Stimulated activated CD4-positive, alpha-beta T cell treated with anti-CD3 and anti-CD28 coated beads, Interleukin-1b, Interleukin-23, amount 100 ng/mL, for 24 hours (primary cell): ENCODE measurements around the gene FOXF1.

ENCODE experiments used
- DNase-seq, 4 experiments: peaks; one replicate each; pipeline ENCODE4 v3.0.0-alpha.2; 2020; ENCODE audit warnings: low read depth in 4 of 4, low spot score in 1 of 4

The FOXF1 gene

GRCh38 chr16:86515777-86516622 lies 5.7 kb downstream of the FOXF1 start:
- DNase-seq, result no peak

DNA sequence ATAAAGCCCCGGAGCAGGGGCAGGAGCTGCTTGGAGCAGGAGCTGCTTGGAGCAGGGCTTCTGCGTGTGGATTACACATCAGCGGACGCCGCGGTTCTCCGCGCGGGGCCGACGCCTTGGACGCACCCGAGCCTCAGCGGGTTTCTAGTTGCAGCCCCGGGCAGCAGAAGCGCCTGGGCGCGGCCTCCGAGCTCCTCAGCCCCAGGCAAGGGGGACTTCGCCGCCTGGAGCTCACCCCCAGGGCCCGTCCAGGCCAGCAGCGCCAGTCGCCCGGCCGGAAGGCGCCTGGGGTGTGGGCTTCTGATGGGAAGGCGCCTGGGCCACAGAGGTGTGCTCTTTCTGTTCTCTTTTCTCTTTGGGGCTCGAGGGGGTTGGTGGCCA lies 6.3 kb downstream of the FOXF1 start:
- no peak for DNase-seq

- DNase-seq, result no peak
Observed at GRCh38 chr16:86517033-86517432, 6.7 kb downstream of the FOXF1 start.

DNA sequence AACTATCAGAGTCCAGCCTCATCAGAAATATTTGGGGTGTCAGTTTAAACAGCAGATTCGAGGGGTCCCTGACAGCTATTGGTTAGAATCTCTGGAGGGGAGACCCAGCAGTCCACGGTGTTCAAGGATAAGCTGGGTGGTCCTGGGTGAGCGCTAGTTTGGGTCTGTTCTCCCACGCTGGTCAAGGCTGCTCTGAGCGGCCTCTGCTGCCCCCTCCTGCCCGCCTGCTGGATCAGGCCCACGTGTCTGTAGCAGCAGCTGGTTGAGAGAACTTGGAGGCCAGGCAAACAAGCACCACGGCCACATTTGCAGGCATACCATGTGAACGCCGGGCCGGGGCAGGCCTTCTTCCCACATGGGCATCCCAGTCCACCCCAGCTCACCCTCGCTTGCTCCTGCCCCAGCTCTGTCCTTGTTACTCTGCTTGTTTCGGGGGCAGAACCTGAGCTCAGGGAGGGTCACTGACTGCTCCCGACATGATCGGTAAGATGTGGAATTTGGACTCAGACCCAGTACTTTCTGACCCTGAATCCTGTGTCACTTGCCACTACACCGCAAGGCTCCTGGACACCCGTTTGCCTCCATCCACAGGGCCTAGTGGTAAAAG lies 7.4 kb downstream of the FOXF1 start:
- no peak for DNase-seq

DNA sequence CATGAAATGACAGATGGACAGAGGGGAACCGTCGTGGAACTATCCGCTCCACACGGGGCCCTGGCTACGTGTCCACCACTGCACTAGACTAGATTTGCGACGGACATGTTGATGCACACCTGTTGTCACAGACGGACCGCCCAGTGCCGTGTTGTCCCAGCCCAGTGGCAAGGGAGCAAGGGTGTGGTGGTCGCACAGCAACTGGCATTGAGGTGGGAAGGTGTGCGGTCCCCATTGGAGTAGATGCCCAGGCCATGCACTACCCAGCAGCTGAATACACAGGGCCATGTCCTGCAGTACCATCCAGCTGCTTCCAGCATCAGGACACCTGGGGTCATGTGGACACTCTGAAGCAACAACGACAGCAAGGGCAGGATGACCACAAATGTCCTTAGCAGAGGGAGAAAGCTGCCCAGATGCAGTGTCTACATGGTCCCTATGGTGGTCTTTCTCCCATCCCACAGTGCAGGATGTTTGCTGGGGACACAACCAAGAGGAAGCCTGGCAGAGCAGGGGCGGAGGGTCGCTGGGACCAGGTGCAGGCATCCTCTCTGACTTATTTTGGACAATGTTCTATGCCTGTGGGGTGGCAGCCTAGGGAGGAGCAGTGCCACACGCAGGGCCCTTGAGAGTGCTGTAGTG lies 8.8 kb downstream of the FOXF1 start:
- DNase-seq, result no peak

- peak in 3 of 4 experiments; percentile 30 to 49 (median 36) for DNase-seq
Observed at GRCh38 chr16:86519649-86520316, 9.5 kb downstream of the FOXF1 start.

GRCh38 chr16:86520317-86521210 lies 10.2 kb downstream of the FOXF1 start:
- no peak for DNase-seq

DNA sequence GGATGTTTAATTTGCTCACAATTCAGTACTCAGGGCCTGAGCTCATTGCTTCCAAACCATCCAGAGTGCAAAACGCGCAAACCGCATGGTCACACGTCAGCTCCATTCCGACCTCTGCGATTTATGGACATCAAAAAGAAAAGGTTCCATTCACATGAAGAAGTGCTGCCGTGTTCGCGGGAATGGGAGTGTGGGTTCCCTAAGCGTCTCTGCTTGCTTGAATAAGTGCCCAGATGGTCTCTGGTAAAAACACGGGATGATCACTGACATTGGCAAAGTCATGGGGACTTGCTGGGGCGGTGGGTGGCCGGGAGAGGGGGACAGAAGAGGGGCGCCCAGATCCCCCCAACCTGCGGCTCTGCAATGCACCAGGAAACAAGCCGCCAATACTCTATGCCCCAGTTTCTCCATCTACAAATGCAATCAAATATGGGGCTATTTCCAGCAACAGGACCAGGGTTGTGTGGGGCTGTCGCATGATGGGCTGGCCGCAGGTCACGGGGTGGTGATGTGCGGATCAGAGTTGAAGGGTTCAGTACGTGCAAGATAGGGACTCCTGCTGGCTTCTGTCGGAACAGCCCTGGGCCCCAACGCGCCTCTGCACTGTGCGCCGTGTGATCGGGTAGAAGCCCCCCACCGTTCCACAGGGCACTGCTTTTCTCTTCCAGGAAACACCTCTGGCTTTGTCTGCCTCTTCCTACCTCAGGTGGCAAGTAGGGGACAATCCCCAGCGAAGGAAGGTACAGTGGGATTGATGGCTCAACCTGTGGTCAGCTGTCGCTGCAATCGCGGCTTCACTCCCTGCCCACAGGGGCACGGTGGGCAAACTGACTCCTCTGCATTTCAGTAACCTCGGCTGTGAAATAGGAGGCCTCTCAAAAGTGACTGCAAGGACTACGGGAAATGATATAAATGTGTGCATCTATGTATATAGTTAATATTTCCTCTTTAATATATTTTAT lies 11.2 kb downstream of the FOXF1 start:
- DNase-seq, result no peak

DNA sequence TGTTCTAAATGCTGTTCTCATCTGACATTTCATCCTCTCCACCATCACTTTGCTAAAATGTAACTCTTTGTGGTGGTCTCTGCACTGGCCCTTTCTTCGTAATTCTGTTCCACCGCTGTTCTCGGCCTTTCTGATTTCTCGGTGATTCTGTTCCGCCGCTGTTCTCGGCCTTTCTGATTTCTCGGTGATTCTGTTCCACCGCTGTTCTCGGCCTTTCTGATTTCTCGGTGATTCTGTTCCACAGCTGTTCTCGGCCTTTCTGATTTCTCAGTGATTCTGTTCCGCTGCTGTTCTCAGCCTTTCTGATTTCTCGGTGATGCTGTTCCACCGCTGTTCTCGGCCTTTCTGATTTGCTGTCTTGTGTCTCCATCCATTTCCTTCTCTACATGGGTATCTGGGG lies 12.3 kb downstream of the FOXF1 start:
- DNase-seq, result no peak

DNA sequence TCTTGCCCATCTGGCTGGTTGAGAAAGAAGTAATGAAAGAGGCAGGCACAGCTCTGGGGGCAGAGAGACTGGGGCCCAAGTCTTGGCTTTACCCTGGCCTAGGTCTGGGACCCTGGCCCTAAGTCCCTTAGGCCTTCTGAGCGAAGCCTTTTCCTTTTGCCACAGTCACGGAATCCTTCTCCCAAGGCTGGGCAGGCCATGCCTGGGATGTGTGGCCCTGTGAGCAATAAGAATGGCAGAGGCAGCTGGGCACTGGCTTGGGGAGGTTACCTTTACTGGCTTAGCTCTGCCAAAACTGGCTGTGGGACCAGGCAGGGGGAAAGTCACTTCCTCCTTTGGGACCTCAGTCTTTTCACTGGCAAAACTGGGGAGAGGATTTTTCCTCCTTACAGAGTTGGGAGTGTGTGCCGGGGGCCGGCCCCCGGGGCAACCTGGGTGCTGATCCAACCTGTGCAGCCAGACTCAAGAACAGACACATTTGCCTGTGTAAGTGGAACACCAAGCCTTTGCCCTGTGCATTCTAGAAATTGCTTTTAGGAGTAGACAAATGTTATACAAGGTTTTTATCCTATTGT lies 12.9 kb downstream of the FOXF1 start:
- no peak for DNase-seq

GRCh38 chr16:86524029-86524428 lies 13.7 kb downstream of the FOXF1 start:
- DNase-seq, result no peak

- DNase-seq, result no peak
Observed at GRCh38 chr16:86525696-86526095, 15.4 kb downstream of the FOXF1 start.

- DNase-seq, result no peak
Observed at GRCh38 chr16:86527366-86527765, 17.0 kb downstream of the FOXF1 start.

DNA sequence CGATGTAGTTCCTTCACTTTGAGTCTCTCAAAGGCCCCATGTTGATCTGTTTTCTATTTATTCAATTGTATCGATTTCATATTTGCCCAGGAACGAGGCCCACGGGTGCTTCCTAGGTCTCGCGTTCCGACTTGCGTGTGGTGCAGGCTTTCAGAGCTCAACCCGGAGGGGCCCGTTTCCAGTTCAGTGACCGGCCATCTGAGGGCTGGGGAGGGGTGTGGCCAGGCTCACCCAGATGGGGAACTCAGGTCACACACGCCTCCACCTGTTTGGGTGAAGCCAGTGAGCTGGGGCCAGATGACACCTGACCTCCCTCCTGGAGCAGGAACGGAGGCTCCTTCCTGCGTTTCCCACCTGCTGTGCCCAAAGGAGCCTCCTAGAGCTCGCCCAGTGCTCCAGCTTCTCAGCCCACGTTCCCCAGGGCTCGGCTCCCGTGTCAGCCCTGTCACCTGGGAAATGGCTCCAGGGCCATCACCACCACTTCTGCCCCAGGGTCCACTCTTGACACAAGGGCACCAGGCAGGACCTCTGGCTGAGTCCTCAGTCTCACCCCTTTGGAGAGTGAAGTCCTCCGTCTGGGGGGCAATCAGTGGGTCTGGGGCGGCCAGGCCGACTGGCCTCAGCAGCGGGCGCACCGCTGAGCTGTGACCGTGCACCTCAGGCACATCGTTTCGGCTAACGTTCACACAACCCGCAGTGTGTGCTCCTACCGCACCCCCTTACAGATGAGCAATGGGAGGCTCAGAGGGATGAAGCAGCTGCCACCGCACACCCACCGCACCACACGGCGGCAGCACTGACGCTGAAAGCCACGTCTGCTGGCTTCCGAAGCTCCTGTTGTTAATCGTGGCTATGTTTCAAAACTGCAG lies 18.0 kb downstream of the FOXF1 start:
- DNase-seq, result no peak

DNA sequence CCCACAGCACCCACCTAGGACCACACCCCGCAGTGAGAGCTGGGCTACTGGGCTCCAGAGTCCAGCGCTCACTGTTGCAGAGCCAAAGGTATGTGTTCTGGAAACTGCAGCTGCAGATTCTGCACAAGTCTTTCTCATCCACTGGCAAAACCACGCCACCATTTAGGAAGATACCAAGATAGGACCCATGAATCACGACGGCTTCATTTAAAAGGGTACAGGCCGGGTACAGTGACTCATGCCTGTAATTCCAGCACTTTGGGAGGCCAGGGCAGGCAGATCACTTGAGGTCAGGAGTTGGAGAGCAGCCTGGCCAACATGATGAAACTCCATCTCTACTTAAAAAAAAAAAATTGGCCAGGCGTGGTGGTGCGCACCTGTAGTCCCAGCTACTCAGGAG lies 18.8 kb downstream of the FOXF1 start:
- no peak for DNase-seq

- DNase-seq, result no peak
Observed at GRCh38 chr16:86530251-86531190, 20.2 kb downstream of the FOXF1 start.

DNA sequence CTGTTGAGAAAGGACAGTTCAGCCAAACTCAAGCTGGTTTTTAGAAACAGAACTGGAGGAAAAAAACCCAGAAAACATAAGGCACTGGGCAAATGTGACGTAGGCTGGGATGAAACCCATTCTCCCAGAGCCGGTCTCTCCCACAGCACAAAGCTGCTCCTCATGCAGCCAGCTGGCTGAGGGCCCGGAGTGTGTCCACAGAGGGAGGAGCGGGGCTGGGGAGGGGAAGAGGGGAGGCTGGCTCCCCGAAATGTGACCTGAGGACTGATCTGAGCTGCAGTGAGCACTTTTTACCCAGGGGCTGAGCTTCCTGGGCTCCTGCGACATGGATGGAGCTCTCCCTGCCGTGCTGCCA lies 20.8 kb downstream of the FOXF1 start:
- DNase-seq, result no peak
